Measurements from ENCODE around the gene CFAP97D2.
"Not testable (repeated sequence)": the region's sequence is repeated elsewhere in the genome, so short reads cannot be mapped to it uniquely, and the experiment has no call there.

The CFAP97D2 gene

DNA sequence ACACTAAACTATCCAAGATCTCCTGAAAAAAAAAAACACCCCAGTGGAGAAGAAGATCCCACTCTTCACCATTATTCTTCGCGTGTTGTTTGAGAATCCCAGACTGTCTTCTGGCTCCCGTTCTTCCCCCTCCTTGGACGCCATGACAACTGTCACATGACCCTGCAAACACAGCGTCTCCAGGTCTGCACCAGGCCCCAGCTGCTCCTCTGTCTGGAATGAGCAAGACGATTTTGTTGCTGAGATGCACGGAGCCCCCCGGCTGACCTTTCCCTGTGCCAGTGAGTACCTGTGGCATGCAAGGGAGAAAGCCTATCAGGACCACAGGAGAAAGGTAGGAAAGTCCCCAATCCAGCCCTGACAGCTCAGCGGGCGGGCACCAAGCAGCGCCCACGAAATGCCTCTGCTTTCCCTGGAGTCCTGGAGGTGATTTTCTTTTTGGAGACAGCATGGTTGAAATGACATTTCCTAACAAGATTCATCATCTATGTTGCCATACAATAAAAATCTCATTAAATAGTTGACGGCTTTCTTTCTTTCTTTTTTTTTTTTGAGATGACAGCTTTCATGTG is at the start of gene CFAP97D2:
Gene CFAP97D2 (plus strand): TSS at position 171 of the 572 bp plus-strand sequence. CDS start 74 bp downstream, at position 245.
- DNase-seq (ENCODE audit: low read depth in 2 of 2), result no peak

DNA sequence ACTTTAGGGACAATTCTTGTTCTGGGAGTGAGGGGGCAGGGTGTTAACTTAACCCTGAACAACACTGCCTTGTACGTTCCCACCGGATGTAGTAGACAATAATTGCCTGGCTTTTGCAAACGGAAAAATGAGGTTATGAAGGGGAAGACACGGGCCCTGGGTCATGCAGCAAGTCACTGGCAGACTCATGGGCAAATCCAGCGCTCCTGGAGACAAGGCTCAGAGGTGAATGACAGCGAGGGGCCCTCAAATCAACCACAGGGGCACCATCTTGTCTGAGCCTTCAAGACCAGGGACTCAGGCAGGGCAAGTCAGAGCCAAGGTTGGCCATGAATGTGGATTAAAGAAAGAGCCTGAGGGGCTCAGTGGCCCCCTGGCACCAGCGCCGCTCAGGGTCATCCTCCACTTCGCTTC is 49.4 kb upstream of the CFAP97D2 start:
- no peak for DNase-seq (ENCODE audit: low read depth in 2 of 2)

DNA sequence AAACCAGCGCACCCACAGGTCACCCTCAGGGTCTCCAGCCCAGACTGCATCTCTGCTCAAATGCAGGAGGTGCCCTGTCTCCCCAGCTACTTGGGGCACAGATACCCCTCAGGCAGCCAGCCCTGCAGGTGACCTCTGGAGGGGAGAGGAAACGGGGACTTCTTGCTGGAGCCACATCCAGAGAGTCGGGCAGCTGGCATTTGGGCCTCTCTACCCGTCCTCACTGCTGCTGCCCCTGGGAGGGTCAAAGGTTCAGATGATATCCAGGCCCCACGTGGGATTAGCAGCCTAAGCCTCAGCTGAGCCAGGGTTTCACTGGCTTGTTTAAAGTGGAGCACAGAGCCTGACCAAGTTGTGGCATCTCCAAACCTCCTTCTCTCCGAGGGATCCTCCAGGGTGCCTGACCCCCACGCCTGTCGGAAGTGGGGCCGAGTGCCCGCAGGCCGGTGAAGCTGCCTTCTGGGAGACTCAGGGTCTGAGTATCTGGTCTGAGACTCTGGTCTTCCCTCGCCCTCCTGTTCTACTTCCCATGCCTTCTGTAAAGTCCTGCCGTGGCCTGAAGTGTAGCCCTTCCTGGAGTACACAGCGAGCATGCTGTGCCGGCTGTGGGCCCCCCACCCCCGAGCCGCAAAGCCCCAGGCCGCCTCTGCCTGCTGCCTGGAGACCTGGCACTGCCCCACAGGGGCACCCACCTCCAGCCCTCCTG is 48.8 kb upstream of the CFAP97D2 start:
- DNase-seq (ENCODE audit: low read depth in 2 of 2), result no peak

DNA sequence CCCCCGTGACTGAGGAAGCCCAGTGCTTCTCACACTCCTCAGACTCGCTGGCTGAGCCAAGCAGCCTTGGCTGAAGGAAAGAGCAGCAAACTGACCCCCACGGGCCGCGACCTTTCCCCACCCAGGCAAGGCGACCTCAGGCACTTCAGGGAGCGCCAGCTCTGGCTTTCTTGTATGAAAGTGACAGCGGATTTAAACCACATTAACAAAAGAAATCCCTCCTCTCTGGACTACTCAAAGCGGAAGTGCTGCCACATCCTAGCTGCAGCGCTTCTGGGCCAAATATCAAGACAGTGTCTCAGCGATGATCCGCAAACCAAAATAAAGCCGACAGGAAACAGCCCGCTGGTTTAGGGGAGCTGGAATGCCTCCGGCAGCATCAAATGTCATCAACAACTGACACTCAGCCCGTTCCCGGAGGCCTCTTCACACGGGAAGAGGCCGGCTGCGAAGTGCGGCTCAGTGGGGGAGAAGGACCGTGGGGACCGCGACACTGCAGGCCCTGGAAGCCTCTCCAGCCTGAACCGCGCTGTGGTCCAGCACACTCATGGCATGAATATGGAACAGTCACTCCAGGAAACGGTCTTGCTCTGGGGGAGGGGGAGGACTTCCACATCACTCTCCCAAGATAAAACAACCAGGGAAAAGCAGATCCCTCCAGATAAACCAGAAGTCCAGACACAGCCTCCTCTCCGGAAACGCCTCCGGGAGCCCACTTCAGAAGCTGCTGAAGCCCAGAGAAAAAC is 48.0 kb upstream of the CFAP97D2 start:
- no peak for DNase-seq (ENCODE audit: low read depth in 2 of 2)

DNA sequence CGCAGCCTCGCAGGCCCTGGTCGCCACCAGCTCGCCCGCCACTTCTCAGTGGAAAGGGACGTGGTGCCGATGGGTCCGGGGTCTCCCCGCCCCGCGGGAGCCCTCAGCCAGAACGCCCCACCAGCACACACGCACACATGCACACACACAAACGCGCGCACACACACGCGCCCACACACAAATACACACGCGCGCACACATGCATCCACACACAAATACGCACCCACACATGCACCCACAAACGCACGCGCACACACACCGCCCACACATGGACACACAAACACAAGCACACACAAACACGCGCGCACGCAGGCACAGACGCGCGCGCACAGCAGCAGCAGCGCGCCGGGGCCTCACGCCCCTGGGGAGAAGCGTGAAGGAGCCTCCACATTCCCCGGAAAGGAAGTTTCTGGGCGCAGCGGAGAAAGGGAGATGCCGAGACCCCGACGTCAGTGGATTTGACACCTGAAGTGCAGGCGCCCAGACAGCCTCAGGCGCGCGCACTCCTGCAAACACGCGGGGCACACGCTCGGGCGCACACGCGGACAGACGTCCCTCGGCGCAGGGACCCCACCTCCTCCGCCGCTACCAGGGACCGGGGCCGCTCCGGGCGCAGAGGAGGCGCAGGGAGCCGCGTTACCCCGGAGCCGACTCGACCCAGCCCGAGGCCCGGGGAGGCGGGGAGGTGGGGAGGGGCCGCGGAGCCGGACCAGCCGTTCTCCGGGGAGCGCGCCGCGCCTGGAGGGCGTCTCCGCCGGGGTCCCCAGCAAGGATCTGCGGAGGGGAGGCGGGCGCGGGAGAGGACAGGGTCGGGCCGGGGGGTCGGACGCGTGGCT is 47.3 kb upstream of the CFAP97D2 start:
- no peak for DNase-seq (ENCODE audit: low read depth in 2 of 2)

DNA sequence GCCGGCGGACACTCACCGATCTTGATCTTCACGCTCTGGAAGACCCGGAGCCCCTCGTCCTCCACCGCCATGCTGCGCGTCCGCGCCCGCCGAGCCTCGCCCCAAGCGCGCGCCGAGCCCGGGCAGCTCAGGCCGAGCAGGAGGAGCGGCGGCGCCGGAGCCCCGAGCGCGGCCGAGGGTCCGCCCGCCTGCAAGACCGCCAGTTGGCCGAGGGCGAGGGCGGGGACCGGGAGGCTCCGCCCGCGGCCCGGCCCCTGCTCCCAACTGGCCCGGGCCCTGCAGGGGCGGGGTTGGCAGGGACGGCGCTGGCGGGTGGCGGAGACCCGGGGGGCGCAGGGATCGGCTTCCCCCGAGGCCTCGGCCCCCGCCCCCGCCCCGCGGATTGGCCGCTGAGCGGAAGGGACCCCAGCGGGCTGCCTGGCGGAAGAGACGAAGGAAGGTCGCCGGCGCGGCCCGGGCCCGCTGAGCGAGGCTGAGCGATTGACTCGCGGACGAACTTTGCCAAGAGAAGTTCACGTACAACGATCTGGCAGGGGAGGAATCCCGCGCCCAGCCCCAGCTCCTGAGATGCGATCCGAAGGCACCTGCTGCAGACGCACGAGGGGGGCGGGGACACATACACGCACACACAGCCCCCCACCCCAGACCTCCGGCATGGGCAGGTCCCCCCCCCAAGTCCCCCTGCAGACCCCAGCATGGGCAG is 46.5 kb upstream of the CFAP97D2 start, which contains the start of gene RASA3:
Gene RASA3 (minus strand): TSS at position 205 of the 703 bp plus-strand sequence. CDS start 134 bp downstream, at position 71.
- no peak for DNase-seq (ENCODE audit: low read depth in 2 of 2)

DNA sequence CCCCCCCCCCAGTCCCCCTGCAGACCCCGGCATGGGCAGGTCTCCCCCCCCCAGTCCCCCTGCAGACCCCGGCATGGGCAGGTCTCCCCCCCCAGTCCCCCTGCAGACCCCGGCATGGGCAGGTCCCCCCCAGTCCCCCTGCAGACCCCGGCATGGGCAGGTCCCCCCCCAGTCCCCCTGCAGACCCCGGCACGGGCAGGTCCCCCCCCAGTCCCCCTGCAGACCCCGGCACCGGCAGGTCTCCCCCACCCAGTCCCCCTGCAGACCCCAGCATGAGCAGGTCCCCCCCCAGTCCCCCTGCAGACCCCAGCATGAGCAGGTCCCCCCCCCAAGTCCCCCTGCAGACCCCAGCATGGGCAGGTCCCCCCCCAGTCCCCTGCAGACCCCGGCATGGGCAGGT is 45.9 kb upstream of the CFAP97D2 start:
- not testable (repeated sequence) for DNase-seq (ENCODE audit: low read depth in 2 of 2)

DNA sequence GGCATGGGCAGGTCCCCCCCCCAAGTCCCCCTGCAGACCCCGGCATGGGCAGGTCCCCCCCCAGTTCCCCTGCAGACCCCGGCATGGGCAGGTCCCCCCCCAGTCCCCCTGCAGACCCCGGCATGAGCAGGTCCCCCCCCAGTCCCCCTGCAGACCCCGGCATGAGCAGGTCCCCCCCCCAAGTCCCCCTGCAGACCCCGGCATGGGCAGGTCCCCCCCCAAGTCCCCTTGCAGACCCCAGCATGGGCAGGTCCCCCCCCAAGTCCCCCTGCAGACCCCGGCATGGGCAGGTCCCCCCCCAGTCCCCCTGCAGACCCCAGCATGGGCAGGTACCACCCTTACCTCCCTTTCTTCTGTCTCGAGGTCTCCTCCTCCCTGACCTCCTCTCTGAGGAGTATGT is 45.5 kb upstream of the CFAP97D2 start:
- not testable (repeated sequence) for DNase-seq (ENCODE audit: low read depth in 2 of 2)

DNA sequence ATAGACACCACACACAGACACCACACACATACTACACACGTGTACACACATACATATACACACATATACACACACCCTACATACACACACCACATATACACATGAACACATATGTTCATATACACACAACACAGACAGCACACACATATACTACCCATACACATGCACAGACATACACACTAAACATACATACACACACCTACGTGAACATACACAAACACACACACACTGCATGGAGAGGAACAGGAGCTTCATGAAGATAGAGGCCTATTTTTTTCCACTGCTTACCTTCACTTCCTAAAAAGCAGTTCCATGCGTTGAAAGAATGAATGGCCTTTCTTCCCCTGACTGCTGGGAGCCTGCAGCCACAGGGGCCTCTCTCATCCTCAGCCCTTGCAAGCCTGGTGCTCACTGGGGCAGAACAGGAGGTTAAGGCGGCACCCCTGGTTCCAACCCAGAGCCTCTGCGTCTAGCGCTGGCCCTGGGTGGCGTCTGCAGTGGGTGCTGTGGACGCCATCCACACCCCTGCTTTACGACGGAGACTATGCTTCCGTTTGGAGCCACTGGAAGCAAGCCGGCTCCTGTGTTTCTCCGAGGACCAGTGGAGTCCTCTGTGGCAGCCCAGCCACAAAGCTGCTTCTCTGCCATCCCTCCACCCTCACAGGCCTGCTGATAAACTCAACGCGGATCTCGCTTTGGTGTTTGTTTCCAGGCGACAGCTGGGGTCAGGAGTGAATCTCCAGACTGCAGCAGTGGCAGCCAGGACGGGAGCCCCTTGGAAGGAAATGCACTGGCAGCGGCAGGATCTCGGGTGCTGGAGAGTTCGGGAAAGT is 44.7 kb upstream of the CFAP97D2 start:
- DNase-seq (ENCODE audit: low read depth in 2 of 2), result no peak

DNA sequence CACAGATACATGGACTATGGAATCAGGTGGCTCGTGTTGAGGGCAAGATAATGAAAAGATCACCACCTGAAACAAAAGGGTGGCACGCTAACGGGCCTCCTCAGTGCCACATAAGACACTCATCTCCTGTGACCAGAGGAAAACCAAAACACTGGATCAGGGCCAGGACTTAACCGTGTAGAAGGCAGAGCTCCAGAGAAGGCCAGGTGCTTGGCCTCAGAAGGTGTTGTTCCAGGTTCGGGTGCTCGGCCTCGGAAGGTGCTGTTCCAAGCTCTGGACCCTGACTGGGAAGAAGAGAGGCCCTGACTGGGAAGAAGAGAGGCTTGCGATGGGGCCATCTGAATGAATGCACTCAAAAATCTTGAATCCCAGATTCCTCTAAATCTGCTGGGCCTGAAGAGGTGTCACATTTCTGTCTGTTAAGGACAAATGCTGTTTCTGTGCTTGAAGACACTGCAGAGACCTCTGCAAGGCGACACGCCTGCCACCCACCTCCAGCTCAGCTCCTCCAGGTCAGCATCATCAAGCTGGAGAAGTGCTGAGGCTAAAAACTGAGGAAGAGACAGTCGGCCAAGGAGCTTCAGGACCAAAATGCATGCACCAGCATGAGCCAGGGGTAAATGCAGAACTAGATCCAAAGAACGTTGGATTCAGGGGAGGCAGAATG is 44.0 kb upstream of the CFAP97D2 start:
- no peak for DNase-seq (ENCODE audit: low read depth in 2 of 2)

DNA sequence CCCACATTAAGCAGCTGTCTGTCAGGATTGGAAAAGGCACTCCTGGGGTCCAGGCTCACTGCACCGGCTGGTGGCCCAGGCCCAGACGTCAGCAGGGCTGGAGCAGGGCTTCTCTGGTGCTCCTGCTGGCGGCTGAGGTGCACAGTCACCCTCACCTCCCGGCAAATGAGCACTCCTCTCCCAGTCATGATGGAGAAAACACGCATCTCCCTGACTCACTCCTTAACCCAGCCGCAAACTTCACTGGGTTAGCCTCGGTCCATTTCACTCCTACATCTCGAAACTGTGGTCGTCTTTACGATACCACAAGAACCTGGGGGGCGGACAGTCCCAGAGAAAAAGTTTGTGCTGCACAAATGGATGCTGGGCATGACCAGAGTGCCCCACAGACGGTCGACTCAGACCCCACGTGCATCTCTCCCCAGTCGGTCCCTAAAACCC is 43.3 kb upstream of the CFAP97D2 start:
- DNase-seq (ENCODE audit: low read depth in 2 of 2), result no peak

DNA sequence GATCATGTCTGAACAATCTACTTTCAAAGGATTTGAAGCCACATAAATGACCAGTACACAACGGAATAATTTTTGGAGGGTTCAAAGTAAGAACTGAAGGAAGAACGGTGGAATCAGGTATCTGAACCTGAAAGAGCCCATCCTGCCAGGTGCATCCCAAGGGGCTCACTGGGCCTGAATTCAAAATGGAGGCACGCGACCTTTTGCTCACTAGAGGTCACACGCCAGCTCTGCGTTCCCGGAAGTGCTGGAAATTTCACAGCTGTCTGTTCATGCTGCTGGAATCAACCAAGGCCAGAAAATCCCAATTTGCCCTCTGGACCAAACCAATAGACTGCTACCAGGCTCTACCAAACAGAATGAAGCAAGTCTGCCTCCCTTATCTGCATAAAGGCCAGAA is 42.5 kb upstream of the CFAP97D2 start:
- no peak for DNase-seq (ENCODE audit: low read depth in 2 of 2)

DNA sequence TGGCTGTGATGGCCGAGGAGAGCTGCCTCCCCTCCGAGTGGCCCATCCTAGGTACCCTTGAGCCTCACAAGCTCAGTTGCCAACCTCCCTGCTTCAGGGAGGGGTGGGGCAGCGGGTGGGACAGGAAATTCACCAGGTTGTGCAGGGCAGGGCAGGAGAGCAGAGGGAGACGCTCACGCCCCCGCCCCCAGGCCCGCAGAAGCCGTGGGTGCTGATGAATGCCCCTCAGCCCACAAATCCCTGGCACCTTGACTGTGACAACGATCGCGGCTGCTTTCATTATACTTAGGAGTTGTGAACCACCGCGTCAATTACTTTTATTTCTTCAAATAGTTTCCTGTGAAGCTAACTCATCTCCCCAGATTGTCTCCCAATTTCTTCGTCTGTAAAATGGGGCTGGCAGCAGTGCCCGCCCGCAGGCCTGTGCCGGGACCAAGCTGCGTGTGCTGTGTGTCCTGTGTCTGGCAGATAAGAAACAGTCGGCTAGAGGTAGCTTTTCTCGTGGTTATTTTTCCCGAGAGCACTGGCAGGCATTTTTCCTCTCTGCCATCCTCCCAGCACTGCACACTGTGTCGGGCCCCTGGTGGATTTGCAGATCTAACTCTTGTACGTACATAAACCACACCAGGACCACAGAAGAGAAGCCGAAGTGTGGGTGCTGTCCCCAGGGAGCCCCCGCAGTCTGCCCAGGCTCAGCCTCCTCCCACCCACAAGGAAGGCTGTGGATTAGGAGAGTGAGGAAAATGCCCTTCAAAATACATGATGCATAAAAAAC is 38.7 kb upstream of the CFAP97D2 start:
- no peak for DNase-seq (ENCODE audit: low read depth in 2 of 2)

DNA sequence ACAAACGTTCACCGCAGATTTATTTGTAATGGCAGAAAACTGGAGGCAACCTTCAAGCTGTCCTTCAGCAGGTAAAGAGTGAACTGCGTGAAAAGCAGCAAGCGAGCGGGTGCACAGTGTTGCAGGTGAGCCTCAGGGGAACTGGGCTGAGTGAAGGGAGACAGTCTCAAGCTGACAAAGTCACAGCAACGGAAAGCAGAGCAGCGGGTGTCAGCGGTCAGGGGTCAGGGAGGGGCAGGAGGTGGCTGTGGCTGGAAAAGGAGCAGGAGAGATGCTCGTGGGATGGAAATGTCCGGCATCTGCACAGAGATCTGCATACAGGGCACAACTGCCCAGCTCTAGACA is 38.2 kb upstream of the CFAP97D2 start:
- no peak for DNase-seq (ENCODE audit: low read depth in 2 of 2)

DNA sequence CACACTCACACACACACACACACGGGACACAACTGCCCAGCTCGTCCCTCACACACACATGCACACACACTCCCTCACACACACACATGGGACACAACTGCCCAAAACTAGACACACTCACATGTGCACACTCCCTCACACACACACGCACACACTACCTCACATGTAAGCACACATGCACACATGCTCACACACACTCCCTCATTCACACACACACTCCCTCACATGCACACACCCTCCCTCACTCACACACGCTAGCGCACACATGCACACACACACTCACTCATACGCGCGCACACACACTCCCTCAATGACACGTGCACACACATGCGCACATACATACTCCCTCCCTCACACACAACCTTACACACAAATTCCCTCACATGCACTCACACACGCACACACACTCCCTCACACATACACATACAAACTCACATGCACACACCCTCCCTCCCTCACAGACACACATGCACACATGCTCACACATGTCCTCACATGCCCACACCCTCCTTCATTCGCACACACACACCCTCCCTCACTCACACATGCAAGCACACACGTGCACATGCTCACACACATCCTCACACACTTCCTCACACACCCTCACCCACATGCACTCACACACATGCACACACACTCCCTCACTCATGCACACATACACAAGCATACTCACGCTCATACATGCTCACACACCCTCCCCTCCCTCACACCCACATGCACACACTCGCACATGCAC is 37.6 kb upstream of the CFAP97D2 start:
- DNase-seq (ENCODE audit: low read depth in 2 of 2), result no peak

DNA sequence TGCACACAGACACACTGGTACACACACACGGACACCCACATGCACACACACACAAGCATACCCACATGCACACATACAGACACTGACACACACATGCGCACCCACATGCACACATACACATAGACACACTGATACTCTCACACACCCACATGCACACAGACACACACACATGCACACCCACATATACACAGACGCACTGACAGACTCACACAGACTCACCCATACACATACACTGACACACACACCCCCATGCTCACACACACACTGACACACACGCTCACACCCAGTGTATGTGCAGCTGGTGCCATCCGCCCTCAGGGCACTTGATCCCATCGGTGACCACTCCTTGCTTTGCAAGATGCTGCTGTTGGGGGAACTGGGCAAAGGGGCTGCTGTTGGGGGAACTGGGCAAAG is 36.9 kb upstream of the CFAP97D2 start:
- no peak for DNase-seq (ENCODE audit: low read depth in 2 of 2)

DNA sequence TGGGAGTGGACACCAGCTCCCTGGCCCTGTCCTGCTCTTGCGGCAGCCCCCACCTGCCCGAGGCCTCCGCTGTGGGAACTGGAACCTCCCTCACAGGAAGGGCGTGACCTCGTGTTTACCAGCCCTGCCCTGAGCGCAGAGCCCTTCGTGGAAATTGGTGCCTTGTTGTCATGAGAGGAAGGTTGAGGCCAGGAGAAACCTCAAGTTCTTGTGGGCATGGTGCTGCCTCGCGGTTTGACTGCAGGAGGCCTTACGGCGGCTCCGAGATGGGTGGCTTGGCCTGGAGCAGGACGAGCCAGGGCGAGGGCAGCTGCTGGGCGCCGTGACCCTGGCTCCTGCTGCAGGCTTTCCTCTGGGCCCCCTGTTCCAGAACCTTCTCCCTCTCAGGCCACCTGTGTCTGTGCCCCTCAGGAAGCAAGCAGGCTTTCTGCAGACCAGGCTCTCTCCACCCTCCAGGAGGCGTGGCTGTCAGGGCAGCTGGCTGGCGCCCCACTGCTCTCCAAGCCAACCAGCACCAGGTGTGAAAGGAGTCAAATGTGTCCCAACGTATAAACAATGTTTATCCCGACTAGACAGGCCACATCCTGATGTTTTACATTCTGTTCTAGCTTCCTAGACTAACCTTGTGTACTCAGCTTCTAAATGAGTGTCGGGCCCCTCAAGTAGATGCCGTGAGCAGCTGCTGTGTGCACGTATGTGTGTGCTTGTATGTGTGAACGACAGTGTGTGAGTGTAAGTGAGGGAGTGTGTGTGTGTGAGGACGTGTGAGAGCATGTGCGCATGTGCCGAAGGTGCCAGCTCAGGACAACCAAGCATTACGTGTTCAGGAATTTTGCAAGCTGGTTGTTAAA is 36.2 kb upstream of the CFAP97D2 start:
- no peak for DNase-seq (ENCODE audit: low read depth in 2 of 2)

Measured in activated CD8-positive, alpha-beta memory T cell treated with anti-CD3 and anti-CD28 coated beads for 4 hours (primary cell).